ENCODE results near the gene ODAD4.

DNA sequence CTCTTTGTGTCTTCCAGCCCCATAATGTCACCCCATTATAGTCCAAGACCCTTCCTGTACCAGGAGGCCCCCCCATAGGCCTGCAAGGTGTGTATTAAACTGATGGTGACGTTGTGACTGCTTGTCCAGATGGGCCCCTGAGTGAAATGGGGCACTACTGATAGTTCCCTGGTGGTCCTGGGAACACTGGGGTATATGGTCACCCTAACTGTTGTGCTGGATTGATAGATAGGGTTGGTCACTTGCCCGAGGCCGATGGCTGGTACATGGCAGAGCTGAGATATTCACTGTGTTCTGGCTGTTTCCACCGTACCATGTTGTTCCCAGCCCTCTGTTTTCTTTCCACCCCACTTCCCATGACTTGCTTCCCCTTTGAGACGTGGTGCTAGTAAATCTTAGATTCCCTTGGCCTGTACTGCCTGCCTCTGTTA lies 40.5 kb downstream of the ODAD4 start:
- TF ChIP-seq, protein P1, sequence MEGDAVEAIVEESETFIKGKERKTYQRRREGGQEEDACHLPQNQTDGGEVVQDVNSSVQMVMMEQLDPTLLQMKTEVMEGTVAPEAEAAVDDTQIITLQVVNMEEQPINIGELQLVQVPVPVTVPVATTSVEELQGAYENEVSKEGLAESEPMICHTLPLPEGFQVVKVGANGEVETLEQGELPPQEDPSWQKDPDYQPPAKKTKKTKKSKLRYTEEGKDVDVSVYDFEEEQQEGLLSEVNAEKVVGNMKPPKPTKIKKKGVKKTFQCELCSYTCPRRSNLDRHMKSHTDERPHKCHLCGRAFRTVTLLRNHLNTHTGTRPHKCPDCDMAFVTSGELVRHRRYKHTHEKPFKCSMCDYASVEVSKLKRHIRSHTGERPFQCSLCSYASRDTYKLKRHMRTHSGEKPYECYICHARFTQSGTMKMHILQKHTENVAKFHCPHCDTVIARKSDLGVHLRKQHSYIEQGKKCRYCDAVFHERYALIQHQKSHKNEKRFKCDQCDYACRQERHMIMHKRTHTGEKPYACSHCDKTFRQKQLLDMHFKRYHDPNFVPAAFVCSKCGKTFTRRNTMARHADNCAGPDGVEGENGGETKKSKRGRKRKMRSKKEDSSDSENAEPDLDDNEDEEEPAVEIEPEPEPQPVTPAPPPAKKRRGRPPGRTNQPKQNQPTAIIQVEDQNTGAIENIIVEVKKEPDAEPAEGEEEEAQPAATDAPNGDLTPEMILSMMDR (conservative IDR thresholded peaks at IDR 0.05; ENCODE audit: low read depth, low read length): no peak
- no peak for TF ChIP-seq MAZ (IDR thresholded peaks at IDR 0.05; ENCODE audit: borderline replicate concordance, low read depth, low read length)
- TF ChIP-seq POLR2A (IDR thresholded peaks at IDR 0.05; ENCODE audit: low read depth, low read length): no peak
- TF ChIP-seq NFE2L2 (IDR thresholded peaks at IDR 0.05; ENCODE audit: low read depth, low read length): no peak
- TF ChIP-seq SMC3 (IDR thresholded peaks at IDR 0.05; ENCODE audit: low read depth, low read length): no peak
- no peak for TF ChIP-seq FOS (IDR thresholded peaks at IDR 0.05; ENCODE audit: low read depth, low read length)
